ENCODE results near the gene TPX2. TPM values are rescaled to one million over a fixed set of nuclear protein-coding genes. Genes with fewer than 3 reads are reported as not detected.

Gene TPX2
- total RNA-seq (10 to 100 TPM in 1 of 2 donors, 1 to 10 TPM in 1; 5.1 to 16.5 TPM), polyA plus RNA-seq (ENCODE audit: insufficient read length in 6 of 6) (10 to 100 TPM; 35.3 to 89.9 (median 47.8) TPM)
- long read RNA-seq, donor 1, partial matches to known transcripts: 19 of 20 reads
- long read RNA-seq, donor 1, other reads (novel, unspliced or antisense): 0 of 20 reads
- long read RNA-seq, donor 2, partial matches to known transcripts: 22 of 22 reads
- long read RNA-seq, donor 2, other reads (novel, unspliced or antisense): 0 of 22 reads
- long read RNA-seq, donor 3, transcript TPX2-201 (18 exons, 3,497 nt): major isoform, 8 of 19 reads
- long read RNA-seq, donor 3, partial matches to known transcripts: 11 of 19 reads
- long read RNA-seq, donor 3, other reads (novel, unspliced or antisense): 0 of 19 reads
- long read RNA-seq, donor 4, partial matches to known transcripts: 6 of 7 reads
- long read RNA-seq, donor 4, other reads (novel, unspliced or antisense): 1 of 7 reads
- long read RNA-seq, donor 5, partial matches to known transcripts: 11 of 13 reads
- long read RNA-seq, donor 5, other reads (novel, unspliced or antisense): 0 of 13 reads
- long read RNA-seq, donor 6, transcript TPX2-201 (18 exons, 3,497 nt): major isoform, 11 of 34 reads
- long read RNA-seq, donor 6, partial matches to known transcripts: 23 of 34 reads
- long read RNA-seq, donor 6, other reads (novel, unspliced or antisense): 0 of 34 reads
- long read RNA-seq, donor 7, partial matches to known transcripts: 0 of 2 reads
- long read RNA-seq, donor 7, other reads (novel, unspliced or antisense): 0 of 2 reads
- long read RNA-seq, donor 8, partial matches to known transcripts: 9 of 11 reads
- long read RNA-seq, donor 8, other reads (novel, unspliced or antisense): 0 of 11 reads
- long read RNA-seq, donor 9: 0 reads
- long read RNA-seq, donor 10: 0 reads
- long read RNA-seq, donor 11: 0 reads
- long read RNA-seq, donor 12, partial matches to known transcripts: 0 of 3 reads
- long read RNA-seq, donor 12, other reads (novel, unspliced or antisense): 0 of 3 reads

DNA sequence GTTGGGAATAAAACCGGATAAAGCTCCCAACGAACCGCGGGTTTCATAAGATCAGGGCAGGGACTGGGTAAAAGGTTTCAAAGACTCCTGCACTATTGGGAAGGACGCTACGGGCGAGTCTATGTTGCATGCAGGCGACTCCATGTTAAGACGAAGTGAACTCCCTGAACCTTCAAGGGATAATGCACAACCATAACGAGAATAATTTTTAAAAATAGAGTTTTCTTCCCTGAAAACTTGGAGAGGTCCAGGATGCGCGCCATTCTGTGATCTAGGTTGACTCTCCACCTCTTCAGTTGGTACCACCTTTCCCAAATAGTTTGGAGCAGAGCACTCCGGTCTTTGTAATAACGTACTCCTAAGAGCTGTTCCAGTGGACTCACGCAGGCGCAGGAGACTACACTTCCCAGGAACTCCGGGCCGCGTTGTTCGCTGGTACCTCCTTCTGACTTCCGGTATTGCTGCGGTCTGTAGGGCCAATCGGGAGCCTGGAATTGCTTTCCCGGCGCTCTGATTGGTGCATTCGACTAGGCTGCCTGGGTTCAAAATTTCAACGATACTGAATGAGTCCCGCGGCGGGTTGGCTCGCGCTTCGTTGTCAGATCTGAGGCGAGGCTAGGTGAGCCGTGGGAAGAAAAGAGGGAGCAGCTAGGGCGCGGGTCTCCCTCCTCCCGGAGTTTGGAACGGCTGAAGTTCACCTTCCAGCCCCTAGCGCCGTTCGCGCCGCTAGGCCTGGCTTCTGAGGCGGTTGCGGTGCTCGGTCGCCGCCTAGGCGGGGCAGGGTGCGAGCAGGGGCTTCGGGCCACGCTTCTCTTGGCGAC is at the start of gene TPX2:
TSS of gene TPX2 (plus strand) at position 562 of the 821 bp plus-strand sequence. CDS start 18,187 bp downstream, outside the sequence.
- intact Hi-C loops (cut with DNase I): no loop called here
- DNase-seq: peak; percentile 93 to 97 (median 94)

GRCh38 chr20:31690124-31690666 is 48.9 kb upstream of the TPX2 start:
- no peak for ATAC-seq
- intact Hi-C loops (cut with DNase I): no loop called here
- TF ChIP-seq, protein P1, sequence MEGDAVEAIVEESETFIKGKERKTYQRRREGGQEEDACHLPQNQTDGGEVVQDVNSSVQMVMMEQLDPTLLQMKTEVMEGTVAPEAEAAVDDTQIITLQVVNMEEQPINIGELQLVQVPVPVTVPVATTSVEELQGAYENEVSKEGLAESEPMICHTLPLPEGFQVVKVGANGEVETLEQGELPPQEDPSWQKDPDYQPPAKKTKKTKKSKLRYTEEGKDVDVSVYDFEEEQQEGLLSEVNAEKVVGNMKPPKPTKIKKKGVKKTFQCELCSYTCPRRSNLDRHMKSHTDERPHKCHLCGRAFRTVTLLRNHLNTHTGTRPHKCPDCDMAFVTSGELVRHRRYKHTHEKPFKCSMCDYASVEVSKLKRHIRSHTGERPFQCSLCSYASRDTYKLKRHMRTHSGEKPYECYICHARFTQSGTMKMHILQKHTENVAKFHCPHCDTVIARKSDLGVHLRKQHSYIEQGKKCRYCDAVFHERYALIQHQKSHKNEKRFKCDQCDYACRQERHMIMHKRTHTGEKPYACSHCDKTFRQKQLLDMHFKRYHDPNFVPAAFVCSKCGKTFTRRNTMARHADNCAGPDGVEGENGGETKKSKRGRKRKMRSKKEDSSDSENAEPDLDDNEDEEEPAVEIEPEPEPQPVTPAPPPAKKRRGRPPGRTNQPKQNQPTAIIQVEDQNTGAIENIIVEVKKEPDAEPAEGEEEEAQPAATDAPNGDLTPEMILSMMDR (IDR thresholded peaks at IDR 0.05): no peak
- Histone ChIP-seq H3K4me3 (no peak overlapping the region), H3K9me3 (no peaks in the 10 kb centered on the region), H3K4me1 (peaks cover 12 to 67% of the 10 kb centered on the region in 2 donors), H3K27ac (no peak overlapping the region), H3K27me3 (no peaks in the 10 kb centered on the region), H3K36me3 (peaks cover 0 to 71% of the 10 kb centered on the region in 2 donors)
- DNase-seq: no peak

More for the DNA sequence above, at the start of gene TPX2:
- TF ChIP-seq, protein P1 (IDR thresholded peaks at IDR 0.05): no peak
- H3K27me3 ChIP-seq: no peaks in the 10 kb centered on the region
- H3K27ac ChIP-seq: peak within 1 kb of the TSS; percentile 68 to 76
- no peaks in the 10 kb centered on the region for H3K9me3 ChIP-seq
- peaks cover 0 to 25% of the 10 kb centered on the region in 2 donors for H3K4me1 ChIP-seq
- H3K36me3 ChIP-seq: no peaks in the 10 kb centered on the region
- H3K4me3 ChIP-seq: peak within 1 kb of the TSS; percentile 70 to 83
- ATAC-seq: peak; percentile 99

DNA sequence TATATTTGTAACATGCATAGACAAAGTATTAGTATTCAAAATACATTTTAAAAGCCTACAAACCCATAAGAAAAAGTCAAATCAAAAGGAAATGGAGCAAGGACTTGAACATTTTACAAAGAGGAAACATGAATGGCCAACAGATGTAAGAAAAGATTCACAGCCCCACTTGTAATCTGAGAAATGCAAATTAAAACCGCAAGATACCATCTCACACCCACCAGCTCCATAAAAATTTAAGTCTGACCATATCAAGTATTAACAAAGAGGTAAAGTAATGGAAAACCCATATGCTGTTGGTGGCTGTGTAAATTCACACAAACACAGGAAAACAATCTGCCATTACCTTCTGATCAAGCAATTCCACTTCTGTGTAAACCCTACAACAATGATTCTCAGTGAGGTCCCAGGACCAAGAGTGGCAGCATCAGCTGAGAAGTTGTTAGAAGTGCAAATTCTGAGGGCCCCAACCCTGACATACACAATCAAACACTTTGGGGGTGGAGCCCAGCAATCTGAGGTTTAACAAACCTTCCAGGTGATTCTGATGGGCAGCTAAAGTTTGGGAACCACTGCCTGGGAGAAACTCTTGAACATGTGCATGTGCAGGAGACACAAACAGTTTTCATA is 47.3 kb upstream of the TPX2 start:
- Histone ChIP-seq H3K4me1 (peaks cover 23 to 76% of the 10 kb centered on the region in 2 donors), H3K36me3 (peaks cover 0 to 67% of the 10 kb centered on the region in 2 donors), H3K9me3 (no peaks in the 10 kb centered on the region), H3K4me3 (no peak overlapping the region), H3K27ac (peak overlapping the region in 1 of 2 donors; percentile 34), H3K27me3 (no peaks in the 10 kb centered on the region)
- intact Hi-C loops (cut with DNase I): no loop called here
- TF ChIP-seq, protein P1 (IDR thresholded peaks at IDR 0.05): no peak
- DNase-seq: no peak
- no peak for ATAC-seq

DNA sequence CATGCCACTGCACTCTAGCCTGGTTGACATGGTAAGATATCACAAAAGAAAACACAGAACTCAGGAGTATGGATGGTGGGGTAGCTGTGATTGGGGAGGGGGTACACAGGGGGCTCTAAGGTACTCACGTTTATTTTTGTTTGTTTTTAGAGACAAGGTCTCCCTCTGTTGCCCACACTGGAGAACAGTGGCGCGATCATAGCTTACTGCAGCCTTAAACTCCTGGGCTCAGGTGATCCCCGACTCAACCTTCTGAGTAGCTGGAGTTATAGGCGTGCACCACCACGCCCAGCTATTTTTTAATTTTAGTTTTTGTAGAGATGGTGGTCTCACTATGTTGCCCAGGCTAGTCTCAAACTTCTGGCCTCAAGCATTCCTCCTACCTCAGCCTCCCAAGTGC is 45.7 kb upstream of the TPX2 start:
- no peak for DNase-seq
- TF ChIP-seq, protein P1 (IDR thresholded peaks at IDR 0.05): no peak
- H3K27me3 ChIP-seq: no peaks in the 10 kb centered on the region
- peaks cover 0 to 56% of the 10 kb centered on the region in 2 donors for H3K36me3 ChIP-seq
- ATAC-seq: no peak
- H3K4me1 ChIP-seq: peaks cover 29 to 92% of the 10 kb centered on the region in 2 donors
- H3K4me3 ChIP-seq: no peak overlapping the region
- H3K27ac ChIP-seq: peak overlapping the region in 1 of 2 donors; percentile 64
- H3K9me3 ChIP-seq: no peaks in the 10 kb centered on the region
- intact Hi-C loops (cut with DNase I): no loop called here

Measured in left lung (tissue), 14 donors.